Vagina (tissue), 2 donors: ENCODE results near the gene TRIM7.

Experiments
- CTCF ChIP-seq, 3 experiments: fragments of 450-650 bp in 2 of 3; fragments of 200-600 bp in 1 of 3; sonication (generic) in 1 of 3; IDR thresholded peaks; one replicate each; pipeline ENCODE4 v1.5.1; 2017 to 2019; ENCODE audit warnings: antibody characterized with exemption in 3 of 3, mild to moderate bottlenecking in 2 of 3, moderate library complexity in 2 of 3
- POLR2A ChIP-seq, 2 donors: fragments of 450-650 bp; IDR thresholded peaks; one replicate each; pipeline ENCODE4 v1.6.1; 2017; ENCODE audit warnings: antibody characterized with exemption in 2 of 2, mild to moderate bottlenecking in 2 of 2, moderate library complexity in 2 of 2
- POLR2AphosphoS5 ChIP-seq, 2 donors: sonication (generic); formaldehyde crosslinking; IDR thresholded peaks; one replicate each; pipeline ENCODE4 v1.9.0; 2017; ENCODE audit warnings: antibody characterized with exemption in 2 of 2, mild to moderate bottlenecking in 2 of 2, low read depth in 1 of 2; ENCODE audit not compliant: insufficient read depth in 1 of 2

DNA sequence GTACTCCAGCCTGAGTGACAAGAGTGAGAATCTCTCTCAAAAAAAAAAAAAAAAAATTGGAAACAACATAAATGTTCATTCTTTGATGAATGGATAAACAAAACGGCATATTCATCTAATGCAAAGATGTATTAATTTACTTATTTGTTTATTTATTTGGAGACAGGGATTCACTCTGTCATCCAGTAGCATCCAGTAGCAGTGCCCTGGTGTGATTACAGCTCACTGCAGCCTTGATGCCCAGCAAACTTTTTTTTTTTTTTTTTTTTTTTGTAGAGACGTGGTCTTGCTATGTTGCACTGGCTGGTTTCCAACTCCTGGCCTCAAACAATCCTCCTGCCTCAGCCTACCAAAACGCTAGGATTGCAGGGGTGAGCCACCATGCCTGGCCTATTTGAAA, 33.2 kb downstream of the TRIM7 start:
- TF ChIP-seq POLR2AphosphoS5 (IDR thresholded peaks at IDR 0.05; ENCODE audit: insufficient read depth in 1 of 2, low read depth in 1 of 2): no peak
- TF ChIP-seq CTCF (IDR thresholded peaks at IDR 0.05): no peak
- TF ChIP-seq POLR2A (IDR thresholded peaks at IDR 0.05): no peak
